Measurements from ENCODE around the gene FAM193A.
"Not testable (repeated sequence)": the region's sequence is repeated elsewhere in the genome, so short reads cannot be mapped to it uniquely, and the experiment has no call there.

The FAM193A gene

DNA sequence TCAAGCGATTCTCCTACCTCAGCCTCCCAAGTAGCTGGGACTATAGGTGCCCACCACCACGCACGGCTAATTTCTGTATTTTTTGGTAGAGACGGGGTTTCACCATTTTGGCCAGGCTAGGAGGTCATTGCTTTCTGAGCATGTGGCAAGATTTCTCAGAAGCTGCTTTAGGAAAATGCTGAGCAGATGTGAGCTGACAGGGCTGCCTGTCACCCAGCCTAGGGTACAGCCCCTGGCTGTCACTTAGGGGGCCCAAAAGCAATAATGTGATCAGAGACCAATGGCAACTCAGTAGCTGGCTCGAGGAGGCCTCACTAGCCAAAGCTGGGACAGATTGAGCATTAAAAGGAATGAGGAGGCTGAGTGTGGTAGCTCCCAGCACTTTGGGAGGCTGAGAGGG lies 154.9 kb downstream of the FAM193A start:
- DNase-seq (ENCODE audit: low read depth) = no peak

GRCh38 chr4:2691952-2692435 lies 155.5 kb downstream of the FAM193A start:
- DNase-seq (ENCODE audit: low read depth) = no peak

DNA sequence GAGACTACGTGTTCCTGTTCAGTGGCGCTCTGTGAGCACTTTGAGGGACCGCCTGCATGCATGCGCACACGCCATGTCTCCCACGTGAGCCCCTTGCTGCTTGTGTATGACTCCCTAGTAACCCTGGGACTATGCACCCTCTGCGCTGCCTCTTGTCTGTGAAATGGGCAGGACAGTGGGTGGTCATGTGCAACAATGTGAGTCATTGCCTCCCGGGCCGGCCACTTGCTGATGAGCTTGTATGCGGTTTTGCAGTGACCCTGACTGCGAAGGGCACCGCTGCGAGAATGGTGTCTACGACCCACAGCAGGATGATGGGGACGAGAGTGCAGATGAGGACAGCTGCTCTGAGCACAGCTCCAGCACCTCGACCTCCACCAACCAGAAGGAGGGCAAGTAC lies 158.2 kb downstream of the FAM193A start:
- DNase-seq (ENCODE audit: low read depth) = no peak

- no peak for DNase-seq (ENCODE audit: low read depth)
These were observed 159.1 kb downstream of the FAM193A start for GRCh38 chr4:2695346-2696060.

DNA sequence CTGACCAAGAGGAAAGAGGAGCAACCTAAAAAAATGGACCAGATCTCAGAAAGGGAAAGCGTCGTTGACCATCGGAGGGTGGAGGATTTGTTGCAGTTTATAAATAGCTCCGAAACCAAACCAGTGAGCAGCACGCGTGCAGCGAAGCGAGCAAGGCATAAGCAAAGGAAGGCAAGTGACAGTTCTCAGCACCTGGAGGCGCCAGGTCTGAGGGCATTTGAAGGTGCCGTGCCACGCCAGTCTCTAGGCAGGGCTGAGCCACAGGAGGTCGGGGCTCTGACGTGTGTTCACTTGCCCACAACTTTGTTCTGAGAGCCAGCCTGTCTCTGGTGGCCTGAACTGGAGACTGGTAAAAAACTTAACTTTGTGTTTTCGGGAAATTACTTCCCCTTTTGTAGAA lies 160.0 kb downstream of the FAM193A start:
- no peak for DNase-seq (ENCODE audit: low read depth)

- DNase-seq (ENCODE audit: low read depth) = no peak
These were observed 161.6 kb downstream of the FAM193A start for GRCh38 chr4:2697995-2698414.

DNA sequence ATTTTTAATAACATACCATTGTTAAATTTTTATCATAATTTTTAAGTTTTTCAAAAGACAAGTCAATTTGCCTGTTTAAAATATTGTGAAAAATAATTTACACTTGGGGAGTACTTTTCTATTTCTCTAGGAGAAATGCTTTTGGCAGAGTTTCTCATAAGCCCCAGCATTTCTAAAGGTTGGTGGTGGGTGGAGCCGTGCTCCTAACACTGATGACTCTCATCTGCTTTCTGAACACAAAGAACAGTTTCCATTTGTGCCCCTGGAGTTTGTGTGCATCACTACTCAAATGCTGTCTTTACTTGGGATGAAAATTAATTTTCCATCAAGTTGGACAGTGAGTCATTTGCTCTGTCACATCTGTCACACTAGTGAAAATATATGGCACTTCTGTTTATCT lies 162.1 kb downstream of the FAM193A start:
- DNase-seq (ENCODE audit: low read depth) = no peak

GRCh38 chr4:2698951-2699505 lies 162.6 kb downstream of the FAM193A start:
- DNase-seq (ENCODE audit: low read depth) = no peak

DNA sequence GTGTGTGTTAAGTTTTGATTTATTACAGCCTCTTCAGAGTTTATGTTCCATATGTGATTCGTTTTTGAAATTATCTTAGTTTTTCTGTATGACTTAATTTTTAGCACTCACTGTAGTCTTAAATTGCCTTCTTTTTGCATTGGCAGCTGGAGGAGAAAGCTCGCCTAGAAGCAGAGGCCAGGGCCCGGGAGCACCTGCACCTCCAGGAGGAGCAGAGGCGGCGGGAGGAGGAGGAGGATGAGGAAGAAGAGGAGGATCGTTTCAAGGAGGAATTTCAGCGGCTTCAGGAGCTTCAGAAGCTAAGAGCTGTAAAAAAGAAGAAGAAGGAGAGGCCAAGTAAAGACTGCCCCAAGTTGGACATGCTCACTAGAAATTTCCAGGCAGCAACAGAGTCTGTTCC lies 163.1 kb downstream of the FAM193A start:
- no peak for DNase-seq (ENCODE audit: low read depth)

- DNase-seq (ENCODE audit: low read depth) = no peak
These were observed 163.6 kb downstream of the FAM193A start for GRCh38 chr4:2700031-2700430.

DNA sequence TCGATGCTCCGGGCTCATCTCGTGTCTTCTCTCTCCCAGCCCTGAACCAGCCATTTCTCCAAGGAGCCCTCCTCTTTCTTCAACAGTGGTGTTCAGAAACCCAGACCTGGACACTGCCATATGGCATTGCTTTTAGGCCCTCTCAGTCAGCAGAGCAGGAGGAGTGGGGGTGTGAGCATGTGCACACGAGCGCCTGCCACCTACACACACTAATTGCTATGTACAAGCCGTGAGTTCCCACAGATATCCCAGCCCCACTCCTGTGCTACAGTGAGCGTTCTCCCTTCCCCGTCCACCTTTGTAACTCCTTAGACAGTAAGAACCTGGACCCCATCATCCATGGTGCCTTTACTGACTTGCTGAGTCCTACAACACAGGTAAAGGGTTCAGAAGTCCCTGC lies 165.9 kb downstream of the FAM193A start:
- DNase-seq (ENCODE audit: low read depth) = no peak

DNA sequence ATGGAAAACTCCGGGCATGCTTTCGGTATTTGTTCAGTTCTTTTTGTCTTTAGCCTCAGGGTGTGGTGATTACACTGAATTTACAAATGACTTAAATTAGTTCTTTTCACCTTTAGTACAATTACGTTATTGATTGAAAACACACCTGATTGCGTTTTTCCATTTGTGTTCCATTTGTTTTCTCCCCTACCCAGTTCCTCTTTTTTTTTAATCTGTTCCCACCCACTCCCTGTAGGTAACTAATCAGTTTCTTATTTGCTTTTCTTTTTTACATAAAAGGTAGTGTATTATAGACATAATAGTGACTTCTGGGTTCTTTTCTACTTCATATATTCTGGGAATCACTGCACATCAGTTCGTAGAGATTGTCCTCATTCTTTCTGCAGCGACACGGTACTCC lies 166.3 kb downstream of the FAM193A start:
- DNase-seq (ENCODE audit: low read depth) = no peak

DNA sequence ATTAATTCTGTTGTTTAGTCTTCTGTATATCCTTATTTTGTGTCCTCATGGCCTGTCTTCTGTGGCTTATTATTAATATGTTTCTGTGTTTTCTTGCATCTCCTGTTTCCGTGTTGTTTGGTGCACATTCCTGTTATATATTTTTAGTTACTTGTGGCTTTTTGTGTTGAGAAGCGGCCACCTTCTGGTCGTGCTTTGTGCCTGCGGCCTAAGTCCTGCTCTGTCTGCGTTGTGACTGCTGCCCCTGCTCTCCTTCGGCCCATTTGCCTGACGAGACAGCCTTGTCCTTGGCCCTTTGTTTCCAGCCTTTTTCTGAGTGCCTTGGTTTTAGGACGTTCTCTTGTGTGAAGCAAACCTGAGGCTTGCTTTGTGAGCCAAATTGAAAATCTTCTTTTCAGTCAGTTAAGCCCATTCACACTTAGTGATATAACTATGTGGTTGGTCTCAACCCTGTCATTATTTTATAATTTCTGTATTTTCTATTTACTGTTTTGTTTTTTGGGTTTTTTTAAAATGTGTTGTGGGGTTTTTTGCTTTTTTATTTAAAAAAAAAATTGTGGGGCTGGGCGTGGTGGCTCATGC lies 175.9 kb downstream of the FAM193A start:
- DNase-seq (ENCODE audit: low read depth) = no peak

- DNase-seq (ENCODE audit: low read depth) = no peak
These were observed 176.9 kb downstream of the FAM193A start for GRCh38 chr4:2713337-2713736.

- DNase-seq (ENCODE audit: low read depth) = peak; percentile 21
These were observed 177.8 kb downstream of the FAM193A start for GRCh38 chr4:2714061-2714770.

- DNase-seq (ENCODE audit: low read depth) = no peak
These were observed 178.5 kb downstream of the FAM193A start for GRCh38 chr4:2714918-2715317.

GRCh38 chr4:2715426-2715825 lies 179.0 kb downstream of the FAM193A start:
- no peak for DNase-seq (ENCODE audit: low read depth)

GRCh38 chr4:2716236-2716635 lies 179.8 kb downstream of the FAM193A start:
- DNase-seq (ENCODE audit: low read depth) = no peak

- DNase-seq (ENCODE audit: low read depth) = no peak
These were observed 185.1 kb downstream of the FAM193A start for GRCh38 chr4:2721586-2721985.

DNA sequence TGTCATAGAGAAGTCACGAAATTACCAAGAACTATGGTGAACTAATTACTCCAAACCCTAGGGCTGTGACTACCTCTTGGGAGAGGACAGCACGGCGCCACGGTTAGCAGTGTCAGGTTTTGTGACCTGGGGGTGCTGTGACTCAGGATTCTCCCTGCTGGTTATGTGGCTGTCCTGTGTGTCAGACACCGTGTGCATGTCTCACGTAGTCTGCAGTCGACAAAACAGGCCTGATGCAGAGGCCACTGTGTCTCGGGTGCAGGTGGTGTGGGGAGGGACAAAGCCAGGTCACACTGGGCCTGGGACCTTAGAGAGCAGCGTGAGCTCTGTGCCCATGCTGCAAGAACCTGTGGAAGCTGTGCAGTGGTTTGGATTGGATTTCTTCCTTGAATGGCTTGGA lies 185.6 kb downstream of the FAM193A start:
- no peak for DNase-seq (ENCODE audit: low read depth)

DNA sequence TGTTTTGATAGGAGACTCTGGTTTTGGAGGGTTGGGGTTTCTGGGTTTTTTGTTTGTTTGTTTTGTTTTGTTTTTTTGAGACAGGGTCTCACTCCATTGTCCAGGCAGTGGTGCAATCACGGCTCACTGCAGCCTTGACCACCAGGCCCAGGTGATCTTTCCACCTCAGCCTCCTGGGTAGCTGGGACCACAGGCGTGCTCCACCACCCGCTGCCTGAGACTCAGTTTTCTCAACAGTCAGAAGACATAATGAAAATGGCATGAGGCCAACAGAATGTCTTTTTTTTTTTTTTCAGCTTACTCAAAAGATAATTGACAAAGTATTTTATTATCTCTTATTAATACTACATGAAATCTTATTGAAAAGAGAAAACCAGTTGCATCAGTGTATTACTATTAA lies 187.3 kb downstream of the FAM193A start:
- no peak for DNase-seq (ENCODE audit: low read depth)

- no peak for DNase-seq (ENCODE audit: low read depth)
These were observed 188.9 kb downstream of the FAM193A start for GRCh38 chr4:2725380-2725779.

DNA sequence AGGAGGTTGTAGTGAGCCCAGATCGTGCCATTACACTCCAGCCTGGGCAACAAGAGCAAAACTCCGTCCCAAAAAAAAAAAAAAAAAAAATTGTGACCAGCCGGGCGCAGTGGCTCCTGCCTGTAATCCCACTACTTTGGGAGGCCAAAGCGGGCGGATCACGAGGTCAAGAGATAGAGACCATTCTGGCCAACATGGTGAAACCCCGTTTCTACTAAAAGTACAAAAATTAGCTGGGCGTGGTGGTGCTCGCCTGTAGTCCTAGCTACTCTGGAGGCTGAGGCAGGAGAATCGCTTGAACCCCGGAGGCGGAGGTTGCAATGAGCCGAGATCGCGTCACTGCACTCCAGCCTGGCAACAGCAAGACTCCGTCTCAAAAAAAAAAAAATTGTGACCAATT lies 190.4 kb downstream of the FAM193A start:
- not testable (repeated sequence) for DNase-seq (ENCODE audit: low read depth)
